ENCODE measurements around the gene ISCU. TPM values are rescaled to one million over a fixed set of nuclear protein-coding genes. Genes with fewer than 3 reads are reported as not detected.

ISCU gene
- total and polyA plus RNA-seq, 4 donors: 86.2 to 132 (median 94.3) TPM

GRCh38 chr12:108594960-108595710 lies 32.7 kb downstream of the ISCU start:
- Histone ChIP-seq H3K4me3 (peak overlapping the region; percentile 10), H3K36me3 (ENCODE audit: control insufficient read depth in 4 of 4, insufficient read depth in 4 of 4, low read length in 4 of 4) (peaks cover 0 to 7% (median 0%) of the 10 kb centered on the region in 4 donors), H3K9me3 (ENCODE audit: control insufficient read depth in 4 of 4, insufficient read depth in 3 of 4, low read length in 3 of 4) (no peaks in the 10 kb centered on the region), H3K27me3 (ENCODE audit: control insufficient read depth in 3 of 3, insufficient read depth in 3 of 3, low read length in 2 of 3) (no peaks in the 10 kb centered on the region), H3K9ac (ENCODE audit: insufficient read depth in 1 of 2, low read length in 2 of 2) (peak overlapping the region in 1 of 2 donors; percentile 44), H3K27ac (ENCODE audit: low read depth in 1 of 2, low read length in 1 of 2) (peak overlapping the region in 1 of 2 donors; percentile 15), H3K4me1 (ENCODE audit: control insufficient read depth in 5 of 5, insufficient read depth in 5 of 5, low read length in 5 of 5) (peaks cover 0 to 23% (median 10%) of the 10 kb centered on the region in 5 donors)
- 95 to 96% methylated on average over 7 of the region's 7 CpGs for WGBS, 2 donors
- no peak for ATAC-seq (ENCODE audit: insufficient read depth, low FRiP score)
- no peak for DNase-seq
- TF ChIP-seq CTCF (IDR thresholded peaks at IDR 0.05; ENCODE audit: control extremely low read depth, extremely low read depth): no peak

- no peak for TF ChIP-seq CTCF (IDR thresholded peaks at IDR 0.05; ENCODE audit: control extremely low read depth, extremely low read depth)
- 75 to 80% methylated on average over 17 of the region's 17 CpGs for WGBS, 2 donors
- ATAC-seq (ENCODE audit: insufficient read depth, low FRiP score): no peak
- Histone ChIP-seq H3K4me1 (ENCODE audit: control insufficient read depth in 5 of 5, insufficient read depth in 5 of 5, low read length in 5 of 5) (peaks cover 0 to 23% (median 10%) of the 10 kb centered on the region in 5 donors), H3K36me3 (ENCODE audit: control insufficient read depth in 4 of 4, insufficient read depth in 4 of 4, low read length in 4 of 4) (peaks cover 0 to 7% (median 0%) of the 10 kb centered on the region in 4 donors), H3K27me3 (ENCODE audit: control insufficient read depth in 3 of 3, insufficient read depth in 3 of 3, low read length in 2 of 3) (no peaks in the 10 kb centered on the region), H3K27ac (ENCODE audit: low read depth in 1 of 2, low read length in 1 of 2) (no peak overlapping the region), H3K9ac (ENCODE audit: insufficient read depth in 1 of 2, low read length in 2 of 2) (peak overlapping the region in 1 of 2 donors; percentile 58), H3K4me3 (peak overlapping the region; percentile 10), H3K9me3 (ENCODE audit: control insufficient read depth in 4 of 4, insufficient read depth in 3 of 4, low read length in 3 of 4) (no peaks in the 10 kb centered on the region)
- no peak for DNase-seq
Observed at GRCh38 chr12:108595711-108596647, 33.6 kb downstream of the ISCU start.

GRCh38 chr12:108596854-108597558 lies 34.6 kb downstream of the ISCU start:
- WGBS, 2 donors: 61 to 83% methylated on average over 10 of the region's 10 CpGs
- Histone ChIP-seq H3K4me1 (ENCODE audit: control insufficient read depth in 5 of 5, insufficient read depth in 5 of 5, low read length in 5 of 5) (peaks cover 0 to 23% (median 10%) of the 10 kb centered on the region in 5 donors), H3K36me3 (ENCODE audit: control insufficient read depth in 4 of 4, insufficient read depth in 4 of 4, low read length in 4 of 4) (peaks cover 0 to 5% (median 0%) of the 10 kb centered on the region in 4 donors), H3K27ac (ENCODE audit: low read depth in 1 of 2, low read length in 1 of 2) (no peak overlapping the region), H3K9me3 (ENCODE audit: control insufficient read depth in 4 of 4, insufficient read depth in 3 of 4, low read length in 3 of 4) (no peaks in the 10 kb centered on the region), H3K27me3 (ENCODE audit: control insufficient read depth in 3 of 3, insufficient read depth in 3 of 3, low read length in 2 of 3) (no peaks in the 10 kb centered on the region), H3K4me3 (no peak overlapping the region), H3K9ac (ENCODE audit: insufficient read depth in 1 of 2, low read length in 2 of 2) (peak overlapping the region; percentile 39 to 88)
- TF ChIP-seq CTCF (IDR thresholded peaks at IDR 0.05; ENCODE audit: control extremely low read depth, extremely low read depth): no peak
- no peak for DNase-seq
- ATAC-seq (ENCODE audit: insufficient read depth, low FRiP score): no peak

Data from lung (tissue), 12 donors.